Vagina (tissue), 2 donors: Measurements from ENCODE around the gene MYADM.

Experiments used
- POLR2A ChIP-seq, 2 donors: fragments of 450-650 bp; IDR thresholded peaks; one replicate each; pipeline ENCODE4 v1.6.1; 2017; ENCODE audit warnings: antibody characterized with exemption in 2 of 2, mild to moderate bottlenecking in 2 of 2, moderate library complexity in 2 of 2
- TF ChIP-seq, protein P1 (sequence below), 3 experiments: fragments of 450-650 bp in 2 of 3; fragments of 200-600 bp in 1 of 3; sonication (generic) in 1 of 3; IDR thresholded peaks; one replicate each; pipeline ENCODE4 v1.5.1; 2017 to 2019; ENCODE audit warnings: antibody characterized with exemption in 3 of 3, mild to moderate bottlenecking in 2 of 3, moderate library complexity in 2 of 3

DNA sequence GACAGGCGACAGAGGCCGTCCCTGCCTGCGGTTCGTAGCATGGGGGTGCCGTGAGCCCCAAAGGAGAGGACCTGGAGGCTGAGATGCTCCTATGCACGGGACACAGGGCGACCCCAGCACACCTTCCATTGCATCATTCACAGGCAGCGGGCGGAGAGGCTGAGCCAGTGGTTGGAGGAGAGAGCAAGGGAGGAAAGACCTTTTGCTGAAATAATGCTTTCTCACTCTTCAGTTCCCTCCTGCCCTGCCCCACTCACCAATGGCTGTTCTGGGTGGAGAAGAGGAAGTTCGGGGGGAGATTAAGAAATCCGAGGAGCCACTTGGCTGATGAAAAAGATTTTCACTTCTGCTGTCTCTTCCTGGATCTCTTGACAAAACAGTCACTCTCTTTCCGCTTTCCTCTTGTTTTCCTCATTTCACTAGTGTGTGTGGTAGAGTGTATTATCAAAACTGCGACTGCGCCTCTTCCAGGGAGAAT, 43.5 kb upstream of the MYADM start, which contains the start of gene NLRP12:
- TF ChIP-seq, protein P1, sequence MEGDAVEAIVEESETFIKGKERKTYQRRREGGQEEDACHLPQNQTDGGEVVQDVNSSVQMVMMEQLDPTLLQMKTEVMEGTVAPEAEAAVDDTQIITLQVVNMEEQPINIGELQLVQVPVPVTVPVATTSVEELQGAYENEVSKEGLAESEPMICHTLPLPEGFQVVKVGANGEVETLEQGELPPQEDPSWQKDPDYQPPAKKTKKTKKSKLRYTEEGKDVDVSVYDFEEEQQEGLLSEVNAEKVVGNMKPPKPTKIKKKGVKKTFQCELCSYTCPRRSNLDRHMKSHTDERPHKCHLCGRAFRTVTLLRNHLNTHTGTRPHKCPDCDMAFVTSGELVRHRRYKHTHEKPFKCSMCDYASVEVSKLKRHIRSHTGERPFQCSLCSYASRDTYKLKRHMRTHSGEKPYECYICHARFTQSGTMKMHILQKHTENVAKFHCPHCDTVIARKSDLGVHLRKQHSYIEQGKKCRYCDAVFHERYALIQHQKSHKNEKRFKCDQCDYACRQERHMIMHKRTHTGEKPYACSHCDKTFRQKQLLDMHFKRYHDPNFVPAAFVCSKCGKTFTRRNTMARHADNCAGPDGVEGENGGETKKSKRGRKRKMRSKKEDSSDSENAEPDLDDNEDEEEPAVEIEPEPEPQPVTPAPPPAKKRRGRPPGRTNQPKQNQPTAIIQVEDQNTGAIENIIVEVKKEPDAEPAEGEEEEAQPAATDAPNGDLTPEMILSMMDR (IDR thresholded peaks at IDR 0.05): no peak
- TF ChIP-seq POLR2A (IDR thresholded peaks at IDR 0.05): no peak
